HCT116 (cell line): ENCODE data around the gene PTGES2.

ENCODE experiments used
- CTCF ChIP-seq, 3 experiments: fragments of 200-600 bp in 1 of 3; sonication (generic) in 1 of 3; IDR thresholded peaks in 2 of 3; conservative IDR thresholded peaks in 1 of 3; 2 replicates each; pipeline ENCODE4 v1.5.1; 2012 to 2017; ENCODE audit warnings: low read depth in 2 of 3, low read length in 2 of 3, antibody characterized with exemption in 1 of 3, borderline replicate concordance in 1 of 3, control low read depth in 1 of 3, mild to moderate bottlenecking in 1 of 3, mixed read lengths in 1 of 3, mixed run types in 1 of 3, moderate library complexity in 1 of 3; ENCODE audit not compliant: insufficient read depth in 1 of 3
- REST ChIP-seq: IDR thresholded peaks from 2 replicates; pipeline ENCODE4 v1.6.1; 2012; ENCODE audit warnings: low read depth
- ZNF274 ChIP-seq: fragments of 200-500 bp; sonication (Bioruptor generic); IDR thresholded peaks from 2 replicates; pipeline ENCODE4 v1.6.1; 2014; ENCODE audit warnings: mild to moderate bottlenecking, low read depth, low read length, inconsistent platforms

GRCh38 chr9:128088253-128088945 lies 39.1 kb downstream of the PTGES2 start:
- TF ChIP-seq ZNF274: no peak
- TF ChIP-seq CTCF (IDR thresholded peaks at IDR 0.05 in 2 of 3, conservative IDR thresholded peaks at IDR 0.05 in 1 of 3; ENCODE audit: borderline replicate concordance in 1 of 3, insufficient read depth in 1 of 3, low read depth in 2 of 3, low read length in 2 of 3): no peak
- no peak for TF ChIP-seq REST
